Limb (tissue), 2 donors: ENCODE results near the gene FOXI1.
"Not testable (repeated sequence)": the region's sequence is repeated elsewhere in the genome, so short reads cannot be mapped to it uniquely, and the experiment has no call there.

Experiments
- DNase-seq, 2 donors: peaks; one replicate each; pipeline ENCODE4 v3.0.0-alpha.2; 2016; ENCODE audit errors: extremely low spot score in 2 of 2

FOXI1 gene

DNA sequence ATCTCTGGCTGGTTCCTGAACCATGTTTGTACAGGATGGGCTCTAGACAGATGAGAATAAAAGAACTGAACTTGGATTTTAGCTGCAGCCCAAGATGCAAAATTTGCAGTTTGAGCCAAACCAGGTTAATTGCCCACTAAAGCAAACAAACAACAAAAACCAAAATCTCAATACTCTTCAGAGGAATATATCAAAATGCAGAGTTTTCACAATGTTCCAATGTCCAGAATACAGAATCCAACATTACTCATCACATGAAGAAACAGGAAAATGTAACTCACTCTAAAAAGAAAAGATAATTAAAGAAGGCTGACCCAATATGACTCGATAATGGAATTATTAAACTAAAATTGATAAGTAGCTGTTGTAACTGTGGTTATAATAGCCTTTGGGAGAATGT is 20.4 kb downstream of the FOXI1 start:
- no peak for DNase-seq

DNA sequence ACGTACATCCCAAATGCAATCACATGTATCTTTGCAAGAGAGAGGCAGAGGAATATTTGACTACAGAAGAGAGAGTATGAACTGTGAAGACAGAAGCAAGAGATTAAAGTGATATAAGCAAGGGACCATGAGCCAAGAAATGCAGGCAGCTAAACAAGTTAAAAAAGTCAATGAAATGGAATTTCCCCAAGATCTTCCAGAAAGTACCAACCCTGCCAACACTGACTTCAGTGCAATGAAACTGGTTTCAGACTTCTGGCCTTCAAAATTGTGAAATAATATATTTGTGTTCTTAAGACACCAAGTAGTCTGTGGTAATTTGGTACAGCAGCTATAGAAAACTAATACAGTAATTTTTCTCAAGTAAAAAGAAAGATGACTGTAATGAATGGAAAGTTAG is 20.9 kb downstream of the FOXI1 start:
- DNase-seq: no peak

DNA sequence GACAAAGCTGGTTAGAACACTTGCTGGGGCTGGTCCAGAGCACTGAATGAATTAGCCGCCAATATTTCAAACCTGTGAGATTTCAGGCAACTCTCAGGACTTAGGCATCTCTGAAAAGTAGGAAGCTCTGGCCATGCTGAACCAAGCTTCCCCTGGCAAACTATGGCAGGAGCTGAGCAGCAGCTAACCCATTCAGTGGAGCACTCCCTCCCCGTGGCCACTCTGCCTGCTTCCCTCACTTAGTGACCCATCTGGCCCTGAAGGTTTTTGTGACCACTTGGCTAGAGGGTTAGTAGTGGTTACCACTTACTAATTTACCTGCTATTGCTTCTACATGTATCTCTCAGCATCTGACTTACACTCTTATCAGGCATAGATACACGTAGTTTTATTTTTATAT is 25.5 kb downstream of the FOXI1 start:
- no peak for DNase-seq

DNA sequence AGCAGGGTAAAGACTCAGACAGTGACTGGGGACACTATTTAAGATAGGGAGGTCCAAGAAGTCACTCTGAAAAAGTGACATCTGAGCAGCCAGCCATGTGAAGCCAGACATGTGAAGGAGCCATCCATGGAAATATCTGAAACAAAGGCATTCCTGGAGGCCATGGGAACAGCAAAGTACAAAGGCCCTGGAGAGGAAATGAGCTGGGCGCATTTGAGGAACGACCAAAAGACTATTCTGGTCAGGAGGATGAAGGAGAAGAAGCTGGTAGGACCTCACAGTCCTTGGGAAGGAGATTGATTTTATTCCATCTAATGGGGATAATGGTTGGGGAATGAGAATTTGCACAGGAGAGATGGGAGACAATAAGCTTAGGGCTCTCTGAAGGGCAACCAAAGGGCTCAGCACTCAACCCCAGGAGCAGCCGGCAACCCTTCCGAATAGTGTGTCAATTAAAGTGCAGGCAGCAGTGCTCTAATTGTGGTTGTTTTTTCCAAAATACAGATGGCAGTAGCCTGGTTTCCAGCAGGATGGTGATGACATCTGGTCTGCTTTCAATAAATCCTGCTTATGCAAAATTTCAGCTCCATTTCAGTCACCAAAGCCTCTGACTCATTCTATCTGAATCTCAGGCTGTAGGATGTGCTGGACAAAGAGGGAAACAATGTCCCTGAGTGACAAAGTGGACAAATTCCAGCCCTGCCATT is 26.7 kb downstream of the FOXI1 start:
- no peak for DNase-seq

DNA sequence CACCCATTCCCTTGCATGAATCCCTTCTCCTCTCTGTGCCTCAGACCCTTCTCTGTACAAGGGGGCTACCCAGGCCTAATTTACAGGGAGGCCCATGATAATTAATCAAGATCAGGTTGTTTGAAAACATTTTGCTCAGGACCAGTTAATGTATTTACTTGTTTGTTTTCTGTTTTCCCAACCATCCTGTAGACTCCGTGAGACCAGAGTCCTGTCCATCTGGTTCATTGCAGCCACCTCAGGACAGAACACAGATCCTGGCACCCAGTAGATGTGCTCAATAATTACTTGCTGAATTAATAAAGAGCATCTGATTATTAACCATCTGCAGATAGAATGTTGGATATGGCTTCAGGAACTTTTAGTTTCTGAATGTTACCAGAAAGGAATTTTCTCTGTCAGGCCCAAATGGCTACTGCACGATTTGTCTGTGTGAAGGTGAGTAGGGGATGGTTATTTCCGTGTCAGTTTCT is 27.3 kb downstream of the FOXI1 start:
- DNase-seq: no peak

DNA sequence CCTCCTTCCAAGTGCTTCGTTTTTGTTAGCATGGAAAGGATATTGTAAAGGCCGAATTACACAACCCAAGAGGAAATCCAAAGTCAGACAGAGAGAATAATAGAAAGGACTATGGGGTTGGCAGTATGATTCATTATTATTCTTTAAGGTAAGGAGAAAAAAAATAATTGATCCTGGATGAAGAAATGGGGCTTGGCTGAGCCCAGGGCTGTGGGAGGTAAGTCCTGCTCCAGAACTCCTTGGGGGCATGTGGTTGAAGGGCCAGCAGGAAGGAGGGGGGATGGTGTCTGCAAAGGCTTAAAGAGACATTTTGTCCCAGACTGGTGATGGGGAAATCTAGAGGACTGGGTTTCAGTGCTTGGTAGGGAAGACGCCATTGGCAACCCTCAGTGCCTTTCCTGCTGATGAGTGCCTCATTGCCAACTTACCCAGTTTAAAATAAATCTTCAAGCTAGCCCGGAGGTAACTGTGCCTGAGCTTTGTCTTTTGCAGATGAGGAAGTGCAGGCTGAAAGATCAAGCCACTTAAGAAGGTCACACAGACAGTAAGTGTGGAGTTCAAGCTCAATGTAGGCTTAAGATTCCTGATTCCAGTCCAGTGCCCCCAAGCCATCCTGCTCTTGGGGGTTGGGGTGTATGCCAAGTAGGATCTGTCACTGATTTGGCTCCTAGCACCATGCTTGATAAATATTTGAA is 30.2 kb downstream of the FOXI1 start:
- no peak for DNase-seq

DNA sequence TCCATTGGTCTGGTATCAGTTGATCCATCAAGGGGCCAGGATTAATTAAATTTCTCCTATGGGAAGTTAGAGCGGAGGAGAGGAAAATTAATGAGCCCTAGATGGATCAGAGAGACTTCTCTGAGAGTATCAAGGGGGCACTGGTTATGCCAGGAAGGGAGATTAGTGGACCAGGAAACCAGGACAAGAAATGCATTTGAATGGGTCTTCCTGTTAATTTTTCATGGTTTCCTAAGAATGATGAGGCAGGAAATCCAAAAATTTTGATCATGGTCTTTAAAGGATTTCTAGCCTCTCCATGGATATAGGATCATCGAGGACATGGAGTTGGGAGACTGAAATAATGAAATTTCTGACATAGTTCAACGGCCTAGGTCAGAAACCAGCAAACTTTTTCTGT is 30.8 kb downstream of the FOXI1 start:
- DNase-seq: no peak

DNA sequence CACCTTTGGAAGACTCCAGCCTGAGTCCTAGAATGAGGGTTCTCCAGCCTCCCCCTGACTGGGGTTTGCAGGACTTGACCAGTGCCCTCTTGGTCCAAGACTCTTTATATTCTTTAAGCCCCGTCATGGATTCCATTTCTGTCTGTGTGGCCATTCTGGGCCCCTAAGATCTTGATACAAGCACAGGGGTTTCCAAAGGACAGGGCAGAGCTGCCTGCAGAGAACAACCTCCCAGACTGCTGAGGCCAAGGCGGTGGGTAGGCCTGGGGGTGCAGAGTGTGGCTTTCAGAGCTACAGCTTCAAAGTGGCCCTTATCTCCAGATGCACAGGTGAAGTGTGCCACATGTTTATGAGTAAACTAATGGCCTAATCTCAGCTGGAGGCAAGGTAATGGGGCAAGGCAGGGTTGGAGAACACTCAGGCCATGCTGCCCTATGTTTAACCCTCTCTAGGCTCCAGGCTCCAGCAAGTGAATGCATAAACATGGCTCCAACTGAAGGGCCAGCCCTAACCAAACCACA is 32.1 kb downstream of the FOXI1 start:
- DNase-seq: no peak

DNA sequence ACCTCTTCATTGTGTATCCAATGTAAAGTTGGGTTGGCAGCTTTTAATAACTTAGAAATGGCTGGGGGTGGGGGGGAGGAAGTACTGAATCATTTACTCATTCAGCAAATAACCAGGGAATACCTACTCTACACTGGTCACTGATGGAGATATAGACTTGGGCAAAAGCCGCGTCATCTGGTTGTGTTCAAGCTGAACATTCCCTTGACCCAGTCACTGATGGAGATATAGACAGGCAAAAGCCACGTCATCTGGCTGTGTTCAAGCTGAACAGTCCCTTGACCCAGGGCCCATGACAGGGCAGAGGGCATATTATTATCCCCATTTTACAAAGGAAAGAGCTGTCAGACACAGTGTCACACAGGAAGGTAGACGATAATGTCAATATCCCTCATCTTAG is 32.6 kb downstream of the FOXI1 start:
- no peak for DNase-seq

DNA sequence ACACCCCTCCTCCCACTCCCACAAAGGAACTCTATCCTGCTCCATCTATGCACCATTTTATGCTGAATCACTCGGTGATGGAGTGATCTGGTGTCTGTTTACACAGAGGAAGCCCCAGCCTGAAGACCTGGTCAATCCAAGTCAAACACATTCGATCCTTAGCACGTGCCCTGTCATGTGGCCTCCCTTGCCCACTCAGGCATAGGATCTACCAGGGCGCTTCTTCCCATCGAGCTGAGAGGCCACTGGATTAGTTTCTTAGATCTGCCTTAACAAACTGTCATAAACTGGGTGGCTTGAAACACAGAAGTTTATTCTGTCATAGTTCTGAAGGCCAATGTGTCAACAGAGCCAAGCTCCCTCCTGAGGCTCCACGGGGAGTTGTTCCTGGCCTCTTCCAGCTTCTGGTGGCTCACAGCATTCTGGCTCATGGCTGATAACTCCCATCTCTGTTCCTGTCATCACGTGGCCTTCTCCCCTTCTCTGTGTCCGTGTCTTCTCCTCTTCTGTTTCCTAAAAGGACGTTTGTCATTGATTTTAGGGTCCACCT is 34.2 kb downstream of the FOXI1 start:
- no peak for DNase-seq

DNA sequence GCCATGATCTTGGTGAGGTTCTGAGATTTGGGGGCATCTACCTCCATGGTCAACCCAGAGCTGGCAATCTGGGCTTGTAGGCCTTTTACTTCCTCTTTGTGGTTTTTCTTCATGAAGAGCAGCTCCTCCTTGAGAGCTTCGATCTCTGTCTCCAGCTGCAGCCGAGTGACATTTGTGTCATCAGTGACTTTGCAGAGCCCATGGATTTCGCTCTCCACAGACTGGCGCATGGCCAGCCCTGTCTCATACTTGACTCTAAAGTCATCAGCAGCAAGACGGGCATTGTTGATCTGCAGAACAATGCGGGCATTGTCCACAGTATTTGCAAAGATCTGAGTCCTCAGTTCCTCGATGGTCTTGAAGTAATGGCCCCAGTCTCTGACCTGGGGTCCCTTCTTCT is 35.5 kb downstream of the FOXI1 start:
- DNase-seq: not testable (repeated sequence)

DNA sequence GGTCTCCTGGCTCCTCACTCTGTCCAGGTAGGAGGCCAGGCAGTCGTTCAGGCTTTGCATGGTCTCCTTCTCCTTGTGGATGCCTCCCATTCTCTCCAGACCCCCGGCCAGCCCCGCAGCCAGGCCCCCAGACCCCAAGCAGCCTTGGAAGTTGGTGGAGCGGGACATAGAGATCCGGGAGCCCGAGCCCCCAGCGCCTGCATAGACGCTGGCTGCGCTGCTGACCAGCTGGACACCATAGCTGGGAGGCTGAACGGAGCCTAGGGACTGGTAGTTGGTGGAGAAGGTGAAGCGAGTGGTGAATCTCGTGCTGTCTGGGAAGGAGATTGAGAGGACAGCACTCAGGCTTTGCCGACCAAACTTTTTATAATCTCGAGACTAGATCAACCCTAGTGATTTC is 35.9 kb downstream of the FOXI1 start:
- no peak for DNase-seq

DNA sequence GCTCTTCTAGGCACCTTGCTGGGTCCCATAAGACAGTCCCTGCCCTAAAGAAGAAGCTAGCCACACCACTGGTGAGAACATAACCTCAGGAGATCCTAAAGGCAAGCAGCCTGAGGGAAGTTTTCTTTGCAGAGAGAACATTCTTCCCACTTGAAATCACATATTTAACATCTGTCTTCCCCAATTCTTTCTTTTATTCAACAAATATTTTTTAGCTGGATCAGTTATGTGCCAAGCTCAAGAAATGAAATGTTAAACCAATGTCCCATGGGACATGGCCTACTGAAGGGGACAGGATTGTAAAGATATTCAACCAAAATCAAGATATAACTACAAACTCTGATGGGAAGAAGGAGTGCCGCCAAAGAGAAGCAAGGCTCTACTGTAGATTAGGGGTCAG is 36.5 kb downstream of the FOXI1 start:
- DNase-seq: no peak

DNA sequence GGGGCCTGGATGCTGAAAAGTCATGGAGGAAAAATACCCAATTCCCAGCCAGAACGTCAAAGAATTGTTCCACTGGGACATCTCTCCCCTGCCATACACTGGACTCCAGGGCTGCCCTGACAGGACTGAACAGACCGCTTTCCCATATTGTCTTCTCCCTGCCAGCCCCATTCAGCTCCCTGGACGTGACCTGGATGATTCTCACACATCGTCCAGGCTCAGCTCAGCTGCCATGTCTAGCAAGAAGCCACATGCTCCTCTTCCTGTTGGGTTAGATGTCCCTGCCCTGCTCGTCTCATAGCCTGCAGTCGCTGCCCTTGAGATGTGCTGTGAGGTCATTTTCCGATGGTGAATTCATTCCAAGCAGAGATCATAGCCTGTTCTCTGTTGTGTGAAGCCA is 37.4 kb downstream of the FOXI1 start:
- DNase-seq: no peak

DNA sequence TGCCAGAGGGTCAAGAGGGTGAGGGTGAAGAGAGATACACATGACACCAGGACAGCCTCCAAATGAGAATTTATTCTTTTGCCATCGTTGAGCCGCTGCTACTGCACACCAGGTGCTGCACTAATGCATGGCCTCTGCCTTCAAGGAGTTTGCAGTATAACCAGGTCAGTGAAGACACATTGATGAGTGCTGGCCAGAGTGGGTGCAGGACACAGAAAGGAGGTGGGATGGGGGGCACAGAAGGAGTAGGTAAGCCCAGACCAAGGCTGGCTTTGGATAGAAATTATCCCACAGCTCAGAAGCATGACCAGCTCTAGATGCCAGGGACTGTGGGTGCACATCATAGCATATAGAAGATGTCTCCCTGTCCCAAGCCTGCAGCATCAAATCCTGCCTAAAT is 38.0 kb downstream of the FOXI1 start:
- no peak for DNase-seq

DNA sequence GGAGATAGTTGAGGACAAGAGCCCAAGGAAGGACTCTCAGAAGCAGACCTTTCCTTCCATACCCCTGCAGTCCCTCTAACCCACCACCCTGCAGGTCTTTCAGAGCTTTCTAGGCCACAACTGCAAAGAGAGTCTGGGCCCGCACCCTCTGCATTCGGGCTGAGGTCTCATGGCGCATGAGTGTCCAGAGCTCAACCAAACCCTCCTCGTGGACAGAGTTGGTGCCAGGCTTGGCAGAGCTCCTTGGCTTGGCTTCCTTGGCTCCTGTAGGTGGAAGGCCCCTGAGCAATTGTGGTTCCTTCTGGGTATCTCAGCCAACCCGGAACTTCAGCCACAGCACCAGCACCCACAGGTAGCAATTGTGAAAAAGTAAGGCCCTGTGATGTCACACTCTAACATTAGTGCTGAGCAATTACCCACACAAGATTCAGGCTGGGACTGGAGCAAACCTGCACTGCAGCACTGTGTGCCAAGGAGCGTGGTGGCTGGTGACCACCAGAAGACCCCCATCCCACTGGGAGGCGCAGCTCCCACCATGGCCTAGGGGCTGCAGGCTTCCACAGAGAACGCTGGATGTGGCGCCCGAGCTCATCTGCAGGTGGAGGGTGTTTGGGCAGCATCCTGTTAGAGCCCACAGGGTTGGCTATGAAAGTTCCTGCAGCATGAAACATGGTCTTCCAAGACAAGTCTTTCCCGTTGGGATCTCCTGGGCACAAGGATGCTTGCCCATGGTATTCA is 38.8 kb downstream of the FOXI1 start:
- DNase-seq: no peak

DNA sequence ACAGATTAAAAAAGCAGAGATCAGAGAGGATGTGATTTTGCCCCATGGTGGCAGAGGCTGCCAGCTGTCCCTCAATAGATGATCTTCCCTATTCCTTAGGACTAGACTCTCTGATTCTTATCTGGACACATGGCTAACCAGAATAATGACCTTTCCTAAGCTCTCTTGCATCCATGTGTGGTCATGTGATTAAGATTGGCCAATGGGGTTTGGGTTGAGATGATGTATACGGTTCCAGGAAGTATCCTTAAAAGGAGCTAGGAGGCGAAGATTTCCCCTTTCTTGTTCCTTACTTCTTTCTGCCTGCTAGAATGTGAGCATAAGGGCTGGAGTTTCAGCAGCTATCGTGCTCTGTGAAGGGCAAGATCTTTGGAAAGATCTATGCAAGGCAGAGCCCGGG is 39.8 kb downstream of the FOXI1 start:
- no peak for DNase-seq

DNA sequence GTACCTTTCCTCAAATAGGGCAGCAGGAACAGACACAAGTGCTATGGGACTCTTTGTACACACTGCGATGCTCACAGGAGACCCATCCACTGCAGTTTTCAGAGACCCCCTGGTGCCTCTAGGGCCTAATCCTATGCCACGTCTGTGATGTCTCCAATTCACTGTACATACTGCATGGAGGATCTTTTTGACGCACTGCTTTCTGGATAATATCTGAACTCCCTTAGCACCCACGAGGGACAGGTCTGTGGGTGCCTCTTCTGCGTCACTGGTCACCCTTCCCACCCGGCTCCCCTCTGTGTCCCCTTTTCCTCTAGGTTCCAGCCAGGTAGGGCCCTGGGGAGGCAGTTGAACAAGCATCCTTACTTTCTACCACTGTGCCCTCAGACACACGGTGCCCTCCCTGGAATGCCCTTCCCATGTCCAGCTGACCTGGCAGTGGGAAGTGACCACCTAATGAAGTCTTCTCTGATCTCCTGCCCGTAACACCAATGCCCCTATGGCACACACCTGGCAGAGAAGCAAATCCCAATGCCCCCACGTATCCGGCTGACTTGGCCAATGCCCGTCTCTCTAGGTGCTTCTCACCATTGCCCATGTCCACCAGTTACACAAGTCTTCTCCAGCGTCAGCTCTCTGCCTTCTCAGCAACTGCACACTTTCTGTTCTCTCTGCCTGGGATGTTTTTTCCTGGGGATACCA is 41.5 kb downstream of the FOXI1 start:
- DNase-seq: no peak

DNA sequence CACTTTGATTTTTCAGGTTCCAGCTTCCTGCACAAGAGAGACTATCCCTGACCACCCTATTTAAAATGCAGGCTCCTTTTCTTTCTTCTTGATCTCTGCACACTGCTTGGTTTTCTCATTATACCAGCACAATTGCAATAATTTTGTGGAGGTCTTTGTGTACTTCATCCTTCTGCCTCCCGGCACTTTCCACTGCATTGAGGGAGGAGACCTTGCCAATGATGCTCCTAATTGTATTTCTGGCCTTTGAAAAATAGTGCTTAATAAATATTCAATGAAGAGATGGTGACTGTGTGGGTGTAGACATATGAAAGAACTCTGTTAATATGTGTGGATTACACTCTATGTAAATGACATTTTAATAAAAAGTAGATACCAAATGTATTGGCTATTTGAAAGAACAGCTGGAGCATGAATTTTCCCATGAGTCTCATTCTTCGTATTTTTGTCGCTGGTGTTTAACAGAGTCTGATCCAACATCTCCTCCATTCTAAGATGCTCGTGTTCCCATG is 42.1 kb downstream of the FOXI1 start:
- DNase-seq: peak in 1 of 2 donors; percentile 4

DNA sequence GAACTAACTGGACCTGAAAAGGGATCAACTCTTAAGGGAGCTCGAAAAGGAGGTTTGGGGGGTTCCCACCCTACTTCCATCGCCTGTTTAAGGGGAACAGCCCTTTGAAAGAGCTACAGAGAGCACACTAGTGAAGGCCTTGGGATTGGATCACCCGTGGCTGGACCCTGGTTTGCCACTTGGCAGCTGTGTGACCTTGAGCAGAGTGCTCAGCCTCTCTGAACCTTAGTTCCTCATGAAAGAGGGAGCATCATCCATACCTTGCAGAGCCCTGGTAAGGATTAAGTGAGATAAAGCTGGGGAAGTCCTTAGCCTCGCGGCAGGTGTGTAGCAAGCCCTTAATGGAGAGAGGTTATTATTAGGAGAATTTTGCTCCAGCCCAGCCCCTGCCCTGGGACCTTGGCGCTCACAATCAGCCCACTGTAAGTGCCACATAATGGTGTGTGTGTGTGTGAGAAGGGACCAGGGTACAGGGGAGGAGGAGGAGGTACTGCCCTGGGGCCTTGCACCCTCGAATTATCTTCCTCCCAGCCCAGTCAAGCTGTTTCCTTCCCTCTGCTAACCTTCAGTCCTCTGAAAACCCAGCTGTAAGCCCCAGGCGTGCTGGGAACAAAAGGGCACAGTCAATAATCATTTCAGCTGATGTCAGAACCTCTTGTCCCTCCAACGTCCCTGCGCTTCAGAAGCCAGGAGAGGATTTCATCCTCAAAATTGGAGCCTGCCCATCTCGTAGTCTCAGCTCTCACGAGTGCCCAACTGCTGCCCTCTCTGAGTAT is 42.9 kb downstream of the FOXI1 start:
- peak in 1 of 2 donors; percentile 13 for DNase-seq

DNA sequence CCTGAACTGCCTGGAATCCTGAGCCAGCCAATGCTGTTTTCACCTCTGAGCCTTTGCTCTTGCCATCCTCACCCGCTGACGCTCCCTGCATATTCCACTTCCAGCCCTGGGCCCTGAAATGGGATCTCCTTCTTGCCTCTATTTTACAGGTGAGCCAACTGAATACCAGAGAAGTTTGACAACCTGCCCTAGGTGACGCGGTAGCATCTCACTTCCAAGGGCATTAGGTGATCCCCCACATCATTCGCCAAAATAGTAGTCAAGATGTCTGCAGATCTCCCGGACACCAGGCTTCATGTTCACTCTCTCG is 43.5 kb downstream of the FOXI1 start:
- DNase-seq: peak in 1 of 2 donors; percentile 6
